ENCODE measurements around the gene TNRC6B.

DNA sequence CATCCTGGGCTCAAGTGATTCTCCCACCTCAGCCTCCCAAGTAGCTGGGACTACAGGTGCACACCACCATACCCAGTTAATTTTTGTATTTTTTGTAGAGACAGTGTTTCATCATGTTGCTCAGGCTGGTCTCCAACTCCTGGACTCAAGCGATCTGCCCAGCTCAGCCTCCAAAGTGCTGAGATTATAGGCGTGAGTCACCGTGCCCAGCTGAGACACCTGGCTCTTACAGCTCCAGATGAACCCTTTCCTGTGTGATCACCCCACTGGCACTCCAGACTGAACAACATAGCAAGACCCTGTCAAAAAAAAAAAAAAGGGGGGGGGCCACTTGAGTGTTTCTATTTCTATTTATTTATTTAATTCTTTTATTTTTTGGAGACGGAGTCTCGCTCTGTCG, 167.5 kb downstream of the TNRC6B start:
- TF ChIP-seq, protein P1, sequence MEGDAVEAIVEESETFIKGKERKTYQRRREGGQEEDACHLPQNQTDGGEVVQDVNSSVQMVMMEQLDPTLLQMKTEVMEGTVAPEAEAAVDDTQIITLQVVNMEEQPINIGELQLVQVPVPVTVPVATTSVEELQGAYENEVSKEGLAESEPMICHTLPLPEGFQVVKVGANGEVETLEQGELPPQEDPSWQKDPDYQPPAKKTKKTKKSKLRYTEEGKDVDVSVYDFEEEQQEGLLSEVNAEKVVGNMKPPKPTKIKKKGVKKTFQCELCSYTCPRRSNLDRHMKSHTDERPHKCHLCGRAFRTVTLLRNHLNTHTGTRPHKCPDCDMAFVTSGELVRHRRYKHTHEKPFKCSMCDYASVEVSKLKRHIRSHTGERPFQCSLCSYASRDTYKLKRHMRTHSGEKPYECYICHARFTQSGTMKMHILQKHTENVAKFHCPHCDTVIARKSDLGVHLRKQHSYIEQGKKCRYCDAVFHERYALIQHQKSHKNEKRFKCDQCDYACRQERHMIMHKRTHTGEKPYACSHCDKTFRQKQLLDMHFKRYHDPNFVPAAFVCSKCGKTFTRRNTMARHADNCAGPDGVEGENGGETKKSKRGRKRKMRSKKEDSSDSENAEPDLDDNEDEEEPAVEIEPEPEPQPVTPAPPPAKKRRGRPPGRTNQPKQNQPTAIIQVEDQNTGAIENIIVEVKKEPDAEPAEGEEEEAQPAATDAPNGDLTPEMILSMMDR (conservative IDR thresholded peaks at IDR 0.05; ENCODE audit: low read length): no peak
- TF ChIP-seq EZH2phosphoT487 (IDR thresholded peaks at IDR 0.05; ENCODE audit: borderline replicate concordance, low read depth, low read length): no peak

Measured in OCI-LY7 (cell line).